Islet precursor cell (in vitro differentiated cells): ENCODE results near the gene MAGEC2.
A peak's percentile ranks its signal among the peaks of the same experiment; 100 is the strongest.

Source experiments
- DNase-seq: peaks from one replicate; pipeline ENCODE4 v3.0.0-alpha.2; 2018

The MAGEC2 gene, protein sequence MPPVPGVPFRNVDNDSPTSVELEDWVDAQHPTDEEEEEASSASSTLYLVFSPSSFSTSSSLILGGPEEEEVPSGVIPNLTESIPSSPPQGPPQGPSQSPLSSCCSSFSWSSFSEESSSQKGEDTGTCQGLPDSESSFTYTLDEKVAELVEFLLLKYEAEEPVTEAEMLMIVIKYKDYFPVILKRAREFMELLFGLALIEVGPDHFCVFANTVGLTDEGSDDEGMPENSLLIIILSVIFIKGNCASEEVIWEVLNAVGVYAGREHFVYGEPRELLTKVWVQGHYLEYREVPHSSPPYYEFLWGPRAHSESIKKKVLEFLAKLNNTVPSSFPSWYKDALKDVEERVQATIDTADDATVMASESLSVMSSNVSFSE

DNA sequence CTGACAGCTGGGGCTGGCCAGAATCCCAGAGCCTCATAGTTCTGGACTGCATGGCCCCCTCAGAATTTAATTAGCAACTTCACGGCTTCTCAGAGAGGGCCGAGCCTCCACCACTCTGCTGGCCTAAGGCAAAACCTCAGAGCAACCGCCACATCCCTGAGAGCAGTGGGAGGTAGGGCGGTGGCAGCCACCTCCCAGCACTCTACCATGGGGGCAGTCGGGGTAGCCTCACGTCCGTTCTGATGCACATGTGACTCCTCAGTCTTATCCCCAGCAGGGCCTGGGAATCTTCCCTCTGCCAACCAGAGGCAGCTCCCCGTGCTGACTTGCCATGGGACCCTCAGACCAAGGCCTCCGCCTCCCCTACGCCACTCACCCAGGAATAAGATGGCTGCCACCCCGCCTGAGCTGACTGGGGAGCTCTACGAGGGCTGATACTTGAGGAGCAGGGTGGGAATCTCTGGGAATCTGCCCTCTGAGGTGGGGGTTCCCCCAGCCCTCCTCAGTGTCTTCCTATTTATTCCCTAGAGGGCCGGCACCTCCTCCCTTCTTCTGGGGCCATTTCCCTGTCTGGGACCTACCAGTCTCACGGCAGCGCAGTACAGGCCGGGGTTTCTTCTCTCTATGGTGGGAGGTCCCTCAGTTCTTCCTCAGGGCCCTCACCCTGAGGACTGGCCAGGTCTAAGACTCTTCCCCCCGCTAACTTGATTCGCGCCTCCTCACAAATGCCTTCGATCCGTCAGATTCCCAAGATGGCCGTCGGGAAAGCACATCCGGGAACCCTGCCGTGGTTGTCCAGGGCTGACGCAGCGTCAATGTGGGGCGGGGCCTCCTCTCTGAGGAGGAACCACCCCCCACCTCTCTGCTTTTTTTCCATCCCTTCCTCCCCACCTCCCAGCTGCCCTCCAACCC, at the start of gene MAGEC2:
Gene MAGEC2 (minus strand): TSS at position 769 of the 912 bp plus-strand sequence. CDS start 1,303 bp downstream, outside the sequence.
- DNase-seq = no peak

DNA sequence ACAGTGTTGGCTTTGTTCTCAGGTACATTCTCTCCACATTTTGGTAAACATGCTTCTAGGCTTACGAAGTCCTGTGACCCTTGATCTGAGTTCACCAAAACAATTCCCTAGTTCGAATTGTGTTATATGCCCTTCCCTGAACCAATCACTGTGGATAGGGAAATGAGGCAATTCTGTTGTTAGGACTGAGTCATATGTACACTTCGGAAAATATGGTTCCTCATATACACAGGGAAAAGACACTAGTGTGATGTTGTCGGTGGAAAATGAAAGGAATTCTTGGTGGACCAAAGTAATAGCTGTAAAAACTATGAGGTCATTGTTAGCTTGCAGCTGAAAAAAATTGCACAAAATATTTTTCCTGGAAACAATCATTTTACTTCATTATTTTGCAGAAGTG, 46.6 kb upstream of the MAGEC2 start:
- DNase-seq = no peak

DNA sequence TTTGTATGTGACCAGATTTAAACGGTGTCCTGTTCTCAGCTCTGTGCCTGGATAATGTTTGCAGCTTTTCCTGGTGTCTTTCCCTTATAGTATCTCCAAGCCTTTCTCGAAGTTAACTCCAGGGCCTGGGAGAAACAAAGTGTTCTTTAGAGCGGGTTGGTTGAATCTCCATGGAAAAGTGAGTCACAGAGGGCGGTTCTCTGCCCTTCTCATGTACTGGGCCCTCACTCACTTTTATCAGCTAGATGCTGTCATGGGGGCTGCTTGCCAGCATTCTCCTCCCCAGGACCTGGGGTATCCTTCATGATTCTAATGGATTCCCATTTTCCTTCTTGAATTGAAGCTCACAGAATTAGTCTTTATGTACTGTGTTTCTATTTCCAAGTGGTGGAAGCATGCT, 46.1 kb upstream of the MAGEC2 start:
- DNase-seq = no peak

GRCh38 chrX:142250502-142250901, 45.4 kb upstream of the MAGEC2 start:
- no peak for DNase-seq

- DNase-seq = no peak
Measured at GRCh38 chrX:142249721-142250120, 44.6 kb upstream of the MAGEC2 start.

DNA sequence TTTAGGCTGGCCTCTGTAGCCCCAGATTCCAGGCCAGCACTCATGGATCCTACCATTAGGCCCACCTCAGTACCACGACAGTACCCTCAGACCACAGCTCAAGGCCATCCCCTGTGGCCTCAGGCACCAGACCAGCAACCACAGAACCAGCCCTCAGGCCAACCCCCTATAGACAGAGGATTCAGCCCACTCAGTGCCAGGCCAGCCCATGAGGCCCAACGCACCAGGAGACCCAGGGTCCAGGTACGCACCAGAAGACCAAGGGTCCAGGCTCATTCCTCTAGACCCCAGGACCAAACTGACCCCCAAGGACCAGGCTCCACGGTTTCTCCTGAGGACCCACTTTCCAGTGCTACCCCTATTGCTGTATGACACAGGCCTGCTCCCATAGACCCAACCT, 39.5 kb upstream of the MAGEC2 start:
- no peak for DNase-seq

GRCh38 chrX:142238536-142238935, 33.4 kb upstream of the MAGEC2 start:
- no peak for DNase-seq

- no peak for DNase-seq
Measured at GRCh38 chrX:142233400-142233799, 28.3 kb upstream of the MAGEC2 start.

DNA sequence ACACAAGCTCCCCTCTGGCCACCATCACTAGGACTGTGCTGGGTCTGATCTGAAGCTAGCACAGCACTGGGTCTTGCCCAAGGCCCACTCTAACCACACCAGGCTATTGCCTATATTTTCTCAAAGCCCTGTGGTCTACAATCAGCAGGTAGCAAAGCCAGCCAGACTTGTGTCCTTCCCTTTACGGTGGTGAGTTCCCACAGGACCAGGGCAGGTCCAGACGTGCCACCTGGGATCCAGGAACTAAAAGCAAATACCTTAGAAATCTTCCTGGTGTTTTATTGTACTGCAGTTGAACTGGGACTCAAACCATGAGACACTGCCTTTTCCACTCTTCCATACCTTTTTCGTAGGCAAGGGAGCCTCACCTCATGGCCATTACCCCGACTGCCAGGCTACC, 9.0 kb upstream of the MAGEC2 start:
- DNase-seq = no peak

DNA sequence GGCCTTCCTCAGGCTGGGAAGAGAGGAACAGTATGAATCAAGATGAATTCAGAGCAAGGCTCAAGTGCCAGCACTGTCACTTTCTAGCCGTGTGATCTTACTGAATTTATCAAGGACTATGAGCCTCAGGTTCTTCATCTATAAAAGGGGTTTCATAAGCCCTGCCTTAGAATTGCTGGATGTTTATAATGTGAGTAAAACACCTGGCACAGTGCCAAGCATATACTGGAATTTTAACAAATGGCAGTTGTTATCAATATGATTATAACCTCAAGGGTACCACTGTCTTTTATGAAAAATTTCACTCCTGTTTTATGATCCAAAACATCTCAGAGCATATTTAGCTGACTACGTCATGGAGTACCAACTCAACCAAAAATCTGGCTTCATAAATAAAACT, 4.0 kb downstream of the MAGEC2 start:
- DNase-seq = no peak

GRCh38 chrX:142186103-142186502, 19.0 kb downstream of the MAGEC2 start:
- DNase-seq = no peak

GRCh38 chrX:142184756-142185602, 20.1 kb downstream of the MAGEC2 start:
- no peak for DNase-seq

GRCh38 chrX:142156567-142156966, 48.5 kb downstream of the MAGEC2 start:
- peak; percentile 71 for DNase-seq
